H1 (cell line): Measurements from ENCODE around the gene NSUN4. TPM values are rescaled to one million over a fixed set of nuclear protein-coding genes. Genes with fewer than 3 reads are reported as not detected.
"Not testable (repeated sequence)": the region's sequence is repeated elsewhere in the genome, so short reads cannot be mapped to it uniquely, and the experiment has no call there.

Source experiments
- CTCF ChIA-PET: fragments of 300-600 bp; sonication (Branson Sonifier 250); formaldehyde crosslinking; loops from one replicate; lab custom pipeline; 2021; ENCODE audit not compliant: partially characterized antibody; lab: Charles Lee
- POLR2A ChIA-PET: fragments of 300-600 bp; sonication (Branson Sonifier 250); formaldehyde crosslinking; loops from one replicate; lab custom pipeline; 2021; ENCODE audit warnings: inconsistent platforms; ENCODE audit not compliant: partially characterized antibody; lab: Charles Lee
- DNase-seq, 2 experiments: peaks; one replicate each; pipeline versions ENCODE4 v3.0.0 to v3.0.0-alpha.2; 2010 to 2022; ENCODE audit warnings: low spot score in 2 of 2, low read depth in 1 of 2, mixed read lengths in 1 of 2
- FAIRE-seq: peaks from 2 replicates; lab custom pipeline; 2011; peaks lifted over from hg19 to GRCh38; lab: Jason Lieb, UNC
- H2AFZ ChIP-seq: 2 replicates; pipeline ENCODE4 v1.8.1; 2012; ENCODE audit warnings: low read length, inconsistent platforms
- H2AK5ac ChIP-seq: 2 replicates; pipeline ENCODE4 v1.6.1; 2013; ENCODE audit warnings: low read depth, low read length
- H2BK120ac ChIP-seq: replicated peaks from 2 replicates; pipeline ENCODE3; 2013; ENCODE audit warnings: low read depth, low read length, inconsistent platforms
- H2BK12ac ChIP-seq: 2 replicates; pipeline ENCODE4 v1.6.1; 2013; ENCODE audit warnings: low read depth, low read length
- H2BK15ac ChIP-seq: 2 replicates; pipeline ENCODE4 v1.6.1; 2013; ENCODE audit warnings: low read length
- H2BK20ac ChIP-seq: 2 replicates; pipeline ENCODE4 v1.6.1; 2013; ENCODE audit warnings: low read length
- H2BK5ac ChIP-seq: 2 replicates; pipeline ENCODE4 v1.6.1; 2013; ENCODE audit warnings: low read depth, low read length
- H3K14ac ChIP-seq: 2 replicates; pipeline ENCODE4 v1.6.1; 2013; ENCODE audit warnings: inconsistent platforms; ENCODE audit not compliant: insufficient read length
- H3K18ac ChIP-seq: 2 replicates; pipeline ENCODE4 v1.6.1; 2013; ENCODE audit warnings: low read length; ENCODE audit errors: extremely low read depth
- H3K23ac ChIP-seq: 2 replicates; pipeline ENCODE4 v1.6.1; 2013; ENCODE audit warnings: inconsistent platforms; ENCODE audit not compliant: insufficient read length
- H3K23me2 ChIP-seq: 2 replicates; pipeline ENCODE4 v1.6.1; 2013; ENCODE audit warnings: low read depth, low read length
- H3K27ac ChIP-seq: 2 replicates; pipeline ENCODE4 v1.6.1; 2011; ENCODE audit warnings: low read depth, low read length, inconsistent platforms
- H3K27me3 ChIP-seq, 4 experiments: replicated peaks in 1 of 4; 1 replicate in 1 of 4; 2 replicates in 3 of 4; pipeline versions ENCODE4 v1.6.1 to v1.8.1; 2011 to 2013; ENCODE audit warnings: low read length in 3 of 4, mild to moderate bottlenecking in 3 of 4, inconsistent platforms in 2 of 4, mixed read lengths in 2 of 4, moderate library complexity in 1 of 4; ENCODE audit not compliant: control insufficient read depth in 3 of 4, insufficient read depth in 3 of 4; ENCODE audit errors: extremely low read depth in 1 of 4
- H3K36me3 ChIP-seq, 4 experiments: 2 replicates each; pipeline versions ENCODE4 v1.6.1 to v1.8.1; 2011 to 2013; ENCODE audit warnings: mild to moderate bottlenecking in 4 of 4, low read length in 3 of 4, moderate library complexity in 2 of 4, control low read depth in 1 of 4, inconsistent platforms in 1 of 4; ENCODE audit not compliant: insufficient read depth in 4 of 4, control insufficient read depth in 2 of 4
- H3K4ac ChIP-seq: replicated peaks from 2 replicates; pipeline ENCODE3; 2013; ENCODE audit warnings: low read length, low read depth, mixed read lengths, inconsistent platforms; ENCODE audit not compliant: insufficient read length
- H3K4me1 ChIP-seq, 4 experiments: replicated peaks in 1 of 4; 1 replicate in 1 of 4; 2 replicates in 3 of 4; pipeline versions ENCODE4 v1.6.1 to v1.8.1; 2011 to 2013; ENCODE audit warnings: low read length in 3 of 4, inconsistent platforms in 2 of 4, mixed read lengths in 1 of 4; ENCODE audit not compliant: insufficient read depth in 4 of 4, control insufficient read depth in 3 of 4
- H3K4me2 ChIP-seq, 2 experiments: 2 replicates each; pipeline versions ENCODE4 v1.6.1 to v1.8.1; 2011 to 2013; ENCODE audit warnings: low read depth in 2 of 2, low read length in 2 of 2, control low read depth in 1 of 2, inconsistent platforms in 1 of 2, mild to moderate bottlenecking in 1 of 2; ENCODE audit not compliant: insufficient read depth in 1 of 2
- H3K4me3 ChIP-seq, 4 experiments: fragments of 200-600, 300-600 bp in 1 of 4; sonication (generic), shearing (Covaris generic), sonication (Bioruptor Twin) in 1 of 4; 2 replicates each; pipeline versions ENCODE4 v1.5.1 to v1.8.1; 2011 to 2016; ENCODE audit warnings: low read length in 4 of 4, low read depth in 3 of 4, control low read depth in 2 of 4, inconsistent platforms in 2 of 4, mild to moderate bottlenecking in 2 of 4, mixed read lengths in 1 of 4, moderate library complexity in 1 of 4; ENCODE audit not compliant: insufficient read depth in 2 of 4; ENCODE audit errors: extremely low read depth in 1 of 4
- H3K56ac ChIP-seq: replicated peaks from 2 replicates; pipeline ENCODE3; 2013; ENCODE audit warnings: low read depth, mild to moderate bottlenecking, mixed read lengths, low read length, inconsistent platforms; ENCODE audit not compliant: insufficient read length
- H3K79me1 ChIP-seq: 2 replicates; pipeline ENCODE4 v1.6.1; 2013; ENCODE audit warnings: low read depth, low read length, control low read depth
- H3K79me2 ChIP-seq, 2 experiments: 2 replicates each; pipeline versions ENCODE4 v1.6.1 to v1.8.1; 2012 to 2013; ENCODE audit warnings: low read length in 2 of 2, mild to moderate bottlenecking in 2 of 2, inconsistent platforms in 1 of 2; ENCODE audit not compliant: insufficient read depth in 2 of 2, control insufficient read depth in 1 of 2
- H3K9ac ChIP-seq, 4 experiments: replicated peaks in 1 of 4; 1 replicate in 1 of 4; 2 replicates in 3 of 4; pipeline versions ENCODE4 v1.6.1 to v1.8.1; 2011 to 2013; ENCODE audit warnings: low read depth in 3 of 4, low read length in 3 of 4, control low read depth in 2 of 4, mild to moderate bottlenecking in 2 of 4, moderate library complexity in 2 of 4, inconsistent platforms in 1 of 4; ENCODE audit errors: extremely low read depth in 1 of 4
- H3K9me3 ChIP-seq, 2 experiments: 2 replicates each; pipeline versions ENCODE4 v1.6.1 to v1.8.1; 2012 to 2013; ENCODE audit warnings: mild to moderate bottlenecking in 2 of 2, moderate library complexity in 2 of 2, control low read depth in 1 of 2, inconsistent platforms in 1 of 2, low read depth in 1 of 2, low read length in 1 of 2, mixed read lengths in 1 of 2; ENCODE audit not compliant: insufficient read depth in 2 of 2
- H4K20me1 ChIP-seq, 2 experiments: replicated peaks in 1 of 2; 2 replicates each; pipeline versions ENCODE3 to v1.8.1; 2011 to 2013; ENCODE audit warnings: inconsistent platforms in 2 of 2, low read length in 2 of 2, mild to moderate bottlenecking in 1 of 2; ENCODE audit not compliant: insufficient read depth in 2 of 2, control insufficient read depth in 1 of 2
- H4K5ac ChIP-seq: 2 replicates; pipeline ENCODE4 v1.6.1; 2013; ENCODE audit warnings: low read length, low read depth, mixed read lengths, inconsistent platforms; ENCODE audit not compliant: insufficient read length
- H4K8ac ChIP-seq: 2 replicates; pipeline ENCODE4 v1.8.0; 2013; ENCODE audit warnings: mild to moderate bottlenecking, moderate library complexity, low read length, inconsistent platforms; ENCODE audit not compliant: insufficient read depth; ENCODE audit errors: extremely low read depth
- H4K91ac ChIP-seq: replicated peaks from 2 replicates; pipeline ENCODE3; 2013; ENCODE audit warnings: low read length, mixed read lengths, inconsistent platforms; ENCODE audit not compliant: insufficient read length
- WGBS, 2 experiments: shearing (Covaris generic) in 1 of 2; methylation state at CpG; one replicate each; pipeline versions ENCODE4 v1.1.6 to v1.1.7; 2013 to 2015; ENCODE audit warnings: low lambda C conversion rate in 2 of 2, mixed read lengths in 2 of 2, inconsistent platforms in 1 of 2, low coverage in 1 of 2, missing lambda C conversion rate in 1 of 2; ENCODE audit not compliant: insufficient replicate concordance in 2 of 2, insufficient coverage in 1 of 2, insufficient read length in 1 of 2; ENCODE audit errors: extremely low coverage in 1 of 2, missing lambda C conversion rate in 1 of 2; 5-methylcytosine and 5-hydroxymethylcytosine counted together
- polyA plus RNA-seq, 7 experiments: library from polyadenylated mRNA; depleted of rRNA in 3 of 7; stranded (reverse) in 5 of 7; unstranded in 2 of 7; fragments of >200 nt in 5 of 7; fragments of 200-250 nt in 2 of 7; gene quantifications; 1 replicate in 5 of 7; 2 replicates in 1 of 7; 4 replicates in 1 of 7; pipeline versions ENCODE4 v1.2.1 to v1.2.3, GENCODE V29; 2011 to 2013; ENCODE audit warnings: missing spikeins in 2 of 7, mixed read lengths in 2 of 7
- total RNA-seq: library from RNA; stranded (reverse); fragmentation: NEBNext Ultra II Directional; extraction: Animal tissue kit (Norgen Biotek cat#: 25700); gene quantifications from 2 replicates; pipeline ENCODE4 v1.2.1, GENCODE V29; 2021

NSUN4 gene
- total and polyA plus RNA-seq, 2 of the 8 experiments (the other 6 are each of a cell fraction or from before 2014, with no cell fraction given): 9.7 to 15.7 TPM

DNA sequence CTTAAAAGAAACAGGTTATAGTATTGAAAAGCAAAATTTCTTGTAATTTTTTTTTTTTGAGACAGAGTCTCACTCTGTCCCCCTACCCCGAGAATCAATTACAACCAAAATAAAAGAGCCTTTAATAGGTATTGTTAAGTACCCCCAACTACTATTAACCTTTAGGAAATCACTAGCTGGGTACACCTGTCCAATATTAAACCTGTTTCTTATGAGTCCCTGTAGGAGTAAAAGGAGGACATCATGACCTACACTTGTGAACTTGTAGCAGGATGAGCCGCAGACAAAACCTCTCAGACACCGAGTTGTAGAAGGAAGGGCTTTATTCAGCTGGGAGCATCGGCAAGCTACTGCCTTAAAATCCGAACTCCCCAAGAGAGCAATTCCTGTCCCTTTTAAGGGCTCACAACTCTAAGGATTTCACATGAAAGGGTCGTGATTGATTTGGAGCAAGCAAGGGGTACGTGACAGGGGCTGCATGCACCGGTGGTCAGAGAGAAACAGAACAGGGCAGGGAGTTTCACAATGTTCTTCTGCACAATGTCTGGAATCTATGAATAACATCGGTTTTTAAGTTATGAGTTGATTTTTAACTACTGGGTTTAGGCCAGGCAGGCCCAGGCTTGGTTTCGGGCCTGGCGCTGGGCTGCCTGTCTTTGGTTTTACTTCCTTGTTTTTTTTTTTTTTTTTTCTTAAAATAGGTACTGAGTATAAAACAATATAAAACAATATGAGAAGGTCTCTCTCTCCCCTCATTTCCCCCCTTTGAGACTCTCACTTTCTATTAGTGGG lies 15.1 kb upstream of the NSUN4 start:
- CTCF ChIA-PET: interaction anchor here (1.6 kb wide), 1 partner anchor 21 kb away, joined by 3 read pairs; no protein-coding TSS in a partner anchor
- not testable (repeated sequence) for H4K8ac ChIP-seq, DNase-seq, H3K4me3 ChIP-seq, H3K23me2 ChIP-seq, H3K79me1 ChIP-seq, H2BK5ac ChIP-seq, H2BK120ac ChIP-seq, H3K14ac ChIP-seq, H3K9ac ChIP-seq, H4K5ac ChIP-seq, H3K4ac ChIP-seq, H3K18ac ChIP-seq, H3K4me2 ChIP-seq, H4K91ac ChIP-seq, H3K4me1 ChIP-seq, H3K27ac ChIP-seq, H3K79me2 ChIP-seq, H3K23ac ChIP-seq, H3K27me3 ChIP-seq, H2BK15ac ChIP-seq, H2BK20ac ChIP-seq, H2BK12ac ChIP-seq, H3K36me3 ChIP-seq, FAIRE-seq, H2AFZ ChIP-seq, H3K9me3 ChIP-seq, H2AK5ac ChIP-seq, H3K56ac ChIP-seq, H4K20me1 ChIP-seq
- WGBS, 2 experiments: 94% methylated on average over 11 of the region's 11 CpGs; no CpG with 5 or more reads in 1 of the 2 experiments
- POLR2A ChIA-PET: interaction anchor here (0.6 to 2.0 kb wide), 3 partner anchors 8 to 15 kb away, joined by 3 to 9 read pairs (median 8); no protein-coding TSS in a partner anchor
